Neural cell (in vitro differentiated cells): ENCODE measurements around the gene ADAMTS2. TPM values are rescaled to one million over a fixed set of nuclear protein-coding genes. Genes with fewer than 3 reads are reported as not detected.

ENCODE experiments used
- H2AFZ ChIP-seq: fragments of 200-600, 300-800 bp; sonication (generic), shearing (Covaris generic); 2 replicates; pipeline ENCODE4 v1.6.0; 2014; ENCODE audit warnings: low read depth, mild to moderate bottlenecking, antibody characterized with exemption, low read length, moderate library complexity
- H3F3A ChIP-seq: fragments of 200-600 bp; shearing (Covaris generic); 2 replicates; pipeline ENCODE4 v1.6.1; 2016; ENCODE audit warnings: mild to moderate bottlenecking, moderate library complexity, mixed read lengths, antibody characterized with exemption, low read length; ENCODE audit not compliant: insufficient read depth, poor library complexity, severe bottlenecking
- H3K27ac ChIP-seq: fragments of 200-600, 300-800 bp; sonication (generic), shearing (Covaris generic); 2 replicates; pipeline ENCODE4 v1.5.1; 2014; ENCODE audit warnings: mild to moderate bottlenecking, low read length, moderate library complexity
- H3K27me3 ChIP-seq: fragments of 300-800, 200-600 bp; sonication (generic), shearing (Covaris generic); 2 replicates; pipeline ENCODE4 v1.6.0; 2014; ENCODE audit warnings: mild to moderate bottlenecking, low read depth, low read length, moderate library complexity; ENCODE audit not compliant: insufficient read depth
- H3K36me3 ChIP-seq: fragments of 300-800, 200-600 bp; sonication (generic), shearing (Covaris generic); 2 replicates; pipeline ENCODE4 v1.5.1; 2014; ENCODE audit warnings: mild to moderate bottlenecking, antibody characterized with exemption, low read length, moderate library complexity; ENCODE audit not compliant: insufficient read depth
- H3K4me2 ChIP-seq: fragments of 300-800, 200-600 bp; sonication (generic), shearing (Covaris generic); 2 replicates; pipeline ENCODE4 v1.6.0; 2014; ENCODE audit warnings: mild to moderate bottlenecking, low read length
- H3K4me3 ChIP-seq: fragments of 300-800, 200-600 bp; sonication (generic), shearing (Covaris generic); 2 replicates; pipeline ENCODE4 v1.5.1; 2014; ENCODE audit warnings: mild to moderate bottlenecking, low read length, moderate library complexity
- H3K79me2 ChIP-seq: fragments of 200-600 bp; shearing (Covaris generic); replicated peaks from 2 replicates; pipeline ENCODE4 v1.6.0; 2014; ENCODE audit warnings: mild to moderate bottlenecking, low read length, moderate library complexity; ENCODE audit not compliant: insufficient read depth
- H3K9ac ChIP-seq: fragments of 300-800, 200-600 bp; sonication (generic), shearing (Covaris generic); 2 replicates; pipeline ENCODE4 v1.6.1; 2016; ENCODE audit warnings: mild to moderate bottlenecking, low read length, mixed read lengths
- H3K9me2 ChIP-seq: fragments of 200-600 bp; shearing (Covaris generic); 2 replicates; pipeline ENCODE4 v1.6.1; 2016; ENCODE audit warnings: mild to moderate bottlenecking, low read length, mixed read lengths; ENCODE audit not compliant: insufficient read depth
- H3K9me3 ChIP-seq: fragments of 200-600, 300-800 bp; sonication (generic), shearing (Covaris generic); 2 replicates; pipeline ENCODE4 v1.6.1; 2016; ENCODE audit warnings: mild to moderate bottlenecking, mixed run types, low read length, moderate library complexity, mixed read lengths
- H4K20me1 ChIP-seq: fragments of 200-600 bp; shearing (Covaris generic); 2 replicates; pipeline ENCODE4 v1.6.1; 2016; ENCODE audit warnings: mild to moderate bottlenecking, mixed run types; ENCODE audit not compliant: insufficient read depth
- EP300 ChIP-seq: fragments of 450-650 bp; conservative IDR thresholded peaks from 2 replicates; pipeline ENCODE4 v1.6.1; 2014; ENCODE audit warnings: antibody characterized with exemption, mild to moderate bottlenecking, moderate library complexity; ENCODE audit not compliant: poor library complexity, severe bottlenecking
- EZH2 ChIP-seq: fragments of 200-600, 300-800 bp; shearing (Covaris generic), sonication (generic); IDR thresholded peaks from 2 replicates; pipeline ENCODE4 v1.6.1; 2014; ENCODE audit warnings: antibody characterized with exemption, low read length, borderline replicate concordance, mild to moderate bottlenecking; ENCODE audit not compliant: insufficient read depth, poor library complexity, severe bottlenecking
- MXI1 ChIP-seq: fragments of 450-650 bp; conservative IDR thresholded peaks from 2 replicates; pipeline ENCODE4 v1.6.1; 2014; ENCODE audit warnings: antibody characterized with exemption, mild to moderate bottlenecking; ENCODE audit not compliant: poor library complexity, severe bottlenecking
- POLR2AphosphoS5 ChIP-seq: IDR thresholded peaks from 2 replicates; pipeline ENCODE4 v1.6.1; 2012
- RAD21 ChIP-seq: fragments of 450-650 bp; conservative IDR thresholded peaks from 2 replicates; pipeline ENCODE4 v1.6.1; 2014; ENCODE audit warnings: antibody characterized with exemption, mild to moderate bottlenecking, moderate library complexity
- SMC3 ChIP-seq: fragments of 450-650 bp; conservative IDR thresholded peaks from 2 replicates; pipeline ENCODE4 v1.6.1; 2014; ENCODE audit warnings: antibody characterized with exemption, mild to moderate bottlenecking, moderate library complexity; ENCODE audit not compliant: poor library complexity
- TAF1 ChIP-seq: IDR thresholded peaks from 2 replicates; pipeline ENCODE4 v1.6.1; 2012; ENCODE audit warnings: low read depth
- polyA plus RNA-seq: library from polyadenylated mRNA; depleted of rRNA; stranded (reverse); fragments of >200 nt; gene quantifications from 2 replicates; pipeline ENCODE4 v1.2.3, GENCODE V29; 2014
- TF ChIP-seq, protein P1 (sequence below): IDR thresholded peaks from 2 replicates; pipeline ENCODE4 v1.6.1; 2012; ENCODE audit warnings: borderline replicate concordance
- TF ChIP-seq, protein P2 (sequence below): fragments of 450-650 bp; IDR thresholded peaks from 2 replicates; pipeline ENCODE4 v1.5.1; 2014; ENCODE audit warnings: antibody characterized with exemption, mild to moderate bottlenecking, moderate library complexity; ENCODE audit not compliant: poor library complexity, severe bottlenecking

ADAMTS2 gene
- polyA plus RNA-seq, 1 donor from 2014 or later, result 0.61 TPM

DNA sequence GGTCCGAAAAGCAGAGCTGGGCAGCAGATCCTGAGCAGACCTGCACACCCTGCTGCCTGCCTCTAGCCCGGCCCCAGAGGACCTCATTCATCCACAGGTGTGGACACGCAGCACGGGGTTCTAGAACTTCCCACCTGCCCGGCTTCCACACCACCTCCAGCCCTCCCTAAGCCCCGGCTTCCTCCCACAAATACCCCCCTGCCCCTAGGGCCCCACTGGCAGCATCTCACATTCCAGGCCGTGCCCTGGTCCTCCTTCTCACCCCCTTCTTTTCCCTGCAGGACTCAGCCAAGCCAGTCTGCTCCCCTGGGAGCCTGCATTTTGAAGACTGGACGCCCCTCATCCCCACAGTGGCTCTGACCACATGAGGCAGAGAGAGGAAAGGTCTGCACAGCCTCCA is 138.9 kb downstream of the ADAMTS2 start:
- Histone ChIP-seq H2AFZ (no peak overlapping the region), H3K4me3 (no peak overlapping the region), H3K79me2 (no peaks in the 10 kb centered on the region), H3K4me2 (no peak overlapping the region), H3F3A (no peaks in the 10 kb centered on the region), H3K9ac (no peak overlapping the region), H4K20me1 (no peaks in the 10 kb centered on the region), H3K27me3 (no peaks in the 10 kb centered on the region), H3K27ac (no peak overlapping the region), H3K9me2 (no peaks in the 10 kb centered on the region), H3K9me3 (no peaks in the 10 kb centered on the region), H3K36me3 (no peaks in the 10 kb centered on the region)
- TF ChIP-seq EP300 (no peak), TAF1 (no peak), POLR2AphosphoS5 (no peak), MXI1 (no peak), SMC3 (no peak), EZH2 (no peak), RAD21 (no peak)
- TF ChIP-seq, protein P1, sequence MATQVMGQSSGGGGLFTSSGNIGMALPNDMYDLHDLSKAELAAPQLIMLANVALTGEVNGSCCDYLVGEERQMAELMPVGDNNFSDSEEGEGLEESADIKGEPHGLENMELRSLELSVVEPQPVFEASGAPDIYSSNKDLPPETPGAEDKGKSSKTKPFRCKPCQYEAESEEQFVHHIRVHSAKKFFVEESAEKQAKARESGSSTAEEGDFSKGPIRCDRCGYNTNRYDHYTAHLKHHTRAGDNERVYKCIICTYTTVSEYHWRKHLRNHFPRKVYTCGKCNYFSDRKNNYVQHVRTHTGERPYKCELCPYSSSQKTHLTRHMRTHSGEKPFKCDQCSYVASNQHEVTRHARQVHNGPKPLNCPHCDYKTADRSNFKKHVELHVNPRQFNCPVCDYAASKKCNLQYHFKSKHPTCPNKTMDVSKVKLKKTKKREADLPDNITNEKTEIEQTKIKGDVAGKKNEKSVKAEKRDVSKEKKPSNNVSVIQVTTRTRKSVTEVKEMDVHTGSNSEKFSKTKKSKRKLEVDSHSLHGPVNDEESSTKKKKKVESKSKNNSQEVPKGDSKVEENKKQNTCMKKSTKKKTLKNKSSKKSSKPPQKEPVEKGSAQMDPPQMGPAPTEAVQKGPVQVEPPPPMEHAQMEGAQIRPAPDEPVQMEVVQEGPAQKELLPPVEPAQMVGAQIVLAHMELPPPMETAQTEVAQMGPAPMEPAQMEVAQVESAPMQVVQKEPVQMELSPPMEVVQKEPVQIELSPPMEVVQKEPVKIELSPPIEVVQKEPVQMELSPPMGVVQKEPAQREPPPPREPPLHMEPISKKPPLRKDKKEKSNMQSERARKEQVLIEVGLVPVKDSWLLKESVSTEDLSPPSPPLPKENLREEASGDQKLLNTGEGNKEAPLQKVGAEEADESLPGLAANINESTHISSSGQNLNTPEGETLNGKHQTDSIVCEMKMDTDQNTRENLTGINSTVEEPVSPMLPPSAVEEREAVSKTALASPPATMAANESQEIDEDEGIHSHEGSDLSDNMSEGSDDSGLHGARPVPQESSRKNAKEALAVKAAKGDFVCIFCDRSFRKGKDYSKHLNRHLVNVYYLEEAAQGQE, result no peak
- TF ChIP-seq, protein P2, sequence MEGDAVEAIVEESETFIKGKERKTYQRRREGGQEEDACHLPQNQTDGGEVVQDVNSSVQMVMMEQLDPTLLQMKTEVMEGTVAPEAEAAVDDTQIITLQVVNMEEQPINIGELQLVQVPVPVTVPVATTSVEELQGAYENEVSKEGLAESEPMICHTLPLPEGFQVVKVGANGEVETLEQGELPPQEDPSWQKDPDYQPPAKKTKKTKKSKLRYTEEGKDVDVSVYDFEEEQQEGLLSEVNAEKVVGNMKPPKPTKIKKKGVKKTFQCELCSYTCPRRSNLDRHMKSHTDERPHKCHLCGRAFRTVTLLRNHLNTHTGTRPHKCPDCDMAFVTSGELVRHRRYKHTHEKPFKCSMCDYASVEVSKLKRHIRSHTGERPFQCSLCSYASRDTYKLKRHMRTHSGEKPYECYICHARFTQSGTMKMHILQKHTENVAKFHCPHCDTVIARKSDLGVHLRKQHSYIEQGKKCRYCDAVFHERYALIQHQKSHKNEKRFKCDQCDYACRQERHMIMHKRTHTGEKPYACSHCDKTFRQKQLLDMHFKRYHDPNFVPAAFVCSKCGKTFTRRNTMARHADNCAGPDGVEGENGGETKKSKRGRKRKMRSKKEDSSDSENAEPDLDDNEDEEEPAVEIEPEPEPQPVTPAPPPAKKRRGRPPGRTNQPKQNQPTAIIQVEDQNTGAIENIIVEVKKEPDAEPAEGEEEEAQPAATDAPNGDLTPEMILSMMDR, result no peak

DNA sequence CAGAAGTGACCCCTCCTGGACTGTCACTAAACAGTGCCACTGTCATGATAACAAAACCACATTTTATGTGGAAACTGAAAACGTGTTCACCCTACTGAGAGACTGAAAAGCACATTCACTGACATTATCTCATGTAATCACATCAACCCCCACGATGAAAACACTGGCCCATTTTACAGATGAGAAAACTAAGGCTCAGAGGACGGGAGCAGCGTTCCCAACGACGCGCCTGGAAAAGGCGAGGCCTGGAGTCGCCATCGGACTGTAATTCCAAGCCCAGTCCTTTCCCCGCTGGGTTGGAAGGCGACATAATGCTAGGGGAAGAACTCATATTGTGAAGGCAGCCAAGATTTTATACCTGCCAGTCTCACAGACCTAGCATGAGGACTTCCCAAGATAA is 140.0 kb downstream of the ADAMTS2 start:
- Histone ChIP-seq H3F3A (no peaks in the 10 kb centered on the region), H3K9me3 (no peaks in the 10 kb centered on the region), H3K9ac (no peak overlapping the region), H3K79me2 (no peaks in the 10 kb centered on the region), H3K27ac (no peak overlapping the region), H3K4me3 (no peak overlapping the region), H3K9me2 (no peaks in the 10 kb centered on the region), H4K20me1 (no peaks in the 10 kb centered on the region), H3K27me3 (no peaks in the 10 kb centered on the region), H3K4me2 (no peak overlapping the region), H2AFZ (no peak overlapping the region), H3K36me3 (no peaks in the 10 kb centered on the region)
- TF ChIP-seq, protein P2, result no peak
- TF ChIP-seq TAF1, result no peak
- no peak for TF ChIP-seq EP300
- TF ChIP-seq SMC3, result no peak
- TF ChIP-seq, protein P1, result no peak
- no peak for TF ChIP-seq MXI1
- no peak for TF ChIP-seq POLR2AphosphoS5
- no peak for TF ChIP-seq EZH2
- no peak for TF ChIP-seq RAD21
